Aorta (tissue), 5 donors: ENCODE measurements around the gene SMC2. TPM values are rescaled to one million over a fixed set of nuclear protein-coding genes. Genes with fewer than 3 reads are reported as not detected.
A peak's percentile ranks its signal among the peaks of the same experiment; 100 is the strongest.

ENCODE experiments used
- ATAC-seq: fragments of 200-7000 bp; cut with Tn5 transposase; one replicate; pipeline ENCODE4 v1.9.1; 2022; ENCODE audit warnings: moderate library complexity; ENCODE audit not compliant: low FRiP score
- DNase-seq, 2 donors: peaks; one replicate each; pipeline ENCODE4 v3.0.0-alpha.2; 2020
- H3K27ac ChIP-seq, 2 donors: one replicate each; pipeline ENCODE4 v1.5.1; 2013; ENCODE audit warnings: low read length in 2 of 2, mild to moderate bottlenecking in 2 of 2, moderate library complexity in 2 of 2, control low read depth in 1 of 2, inconsistent platforms in 1 of 2, low read depth in 1 of 2
- H3K27me3 ChIP-seq, 2 donors: one replicate each; pipeline ENCODE4 v1.6.1; 2013; ENCODE audit warnings: control low read depth in 1 of 2, low read length in 1 of 2, mild to moderate bottlenecking in 1 of 2, moderate library complexity in 1 of 2; ENCODE audit not compliant: insufficient read depth in 2 of 2, control insufficient read depth in 1 of 2
- H3K36me3 ChIP-seq, 2 donors: one replicate each; pipeline ENCODE4 v1.6.1; 2013; ENCODE audit warnings: control low read depth in 1 of 2, low read length in 1 of 2, mild to moderate bottlenecking in 1 of 2; ENCODE audit not compliant: insufficient read depth in 2 of 2, control insufficient read depth in 1 of 2
- H3K4me1 ChIP-seq, 2 donors: one replicate each; pipeline ENCODE4 v1.6.1; 2013; ENCODE audit warnings: low read length in 2 of 2, control low read depth in 1 of 2, mild to moderate bottlenecking in 1 of 2, moderate library complexity in 1 of 2; ENCODE audit not compliant: insufficient read depth in 2 of 2, control insufficient read depth in 1 of 2
- H3K4me3 ChIP-seq, 2 donors: one replicate each; pipeline ENCODE4 v1.5.1; 2013; ENCODE audit warnings: low read length in 2 of 2, control low read depth in 1 of 2, mild to moderate bottlenecking in 1 of 2
- H3K9me3 ChIP-seq: one replicate; pipeline ENCODE4 v1.6.1; 2013; ENCODE audit warnings: mild to moderate bottlenecking, low read length; ENCODE audit not compliant: control insufficient read depth
- WGBS, 2 donors: extraction: QIAGEN DNeasy Blood & Tissue Kit; methylation state at CpG; one replicate each; pipeline ENCODE4 v1.1.7; 2013; 5-methylcytosine and 5-hydroxymethylcytosine counted together
- intact Hi-C, 2 donors: fragments of 100-400 bp; cut with DNase I; formaldehyde crosslinking; loops; one replicate each; pipeline versions ENCODE4 v1.14.2 to v1.15.0; 2022
- long read RNA-seq, 2 donors: library from polyadenylated mRNA; unstranded; transcript quantifications; one replicate each; pipeline ENCODE4 v2.0.0, GENCODE V29; 2020 to 2021
- polyA plus RNA-seq, 2 donors: library from polyadenylated mRNA; stranded (reverse); fragments of 200-250 nt; gene quantifications; one replicate each; pipeline ENCODE4 v1.2.3, GENCODE V29; 2013
- total RNA-seq, 2 donors: library from RNA; stranded (reverse); fragmentation: NEBNext Ultra II Directional; extraction: Animal tissue kit (Norgen Biotek cat#: 25700); gene quantifications; one replicate each; pipeline ENCODE4 v1.2.1, GENCODE V29; 2021
- donor health status: healthy with polysubstance abuse.
- donor health status: Bipolar disorder and iron deficiency.
- donor health status: DM: no; HTN: no; CAD: no.
- donor health status: DM: no; HTN: no; CAD: no.
- donor health status: DM: yes; HTN: yes; CAD: no.

The SMC2 gene
- 1 to 10 TPM; 6.3 to 8.8 TPM for total RNA-seq
- polyA plus RNA-seq, result 1 to 10 TPM; 2.6 TPM
- long read RNA-seq, donor 1, partial matches to known transcripts, result 6 of 8 reads
- long read RNA-seq, donor 1, other reads (novel, unspliced or antisense), result 2 of 8 reads
- long read RNA-seq, donor 2, partial matches to known transcripts, result 5 of 8 reads
- long read RNA-seq, donor 2, other reads (novel, unspliced or antisense), result 3 of 8 reads

GRCh38 chr9:104093647-104094533 is at the start of gene SMC2:
SMC2 (plus strand) TSS chr9:104094309; CDS start chr9:104095385, 1,076 bp downstream.
- H3K27me3 ChIP-seq, result no peaks in the 10 kb centered on the region
- intact Hi-C loops, result loop anchor here in 1 of 2 donors (5.0 to 10.0 kb wide), 4 partner anchors 181 to 699 kb away; partner anchors contain the start of gene NIPSNAP3A
- ATAC-seq, result peak; percentile 99
- H3K36me3 ChIP-seq, result no peaks in the 10 kb centered on the region
- peak; percentile 96 to 98 for DNase-seq
- H3K27ac ChIP-seq, result peak within 1 kb of the TSS; percentile 90 to 93
- H3K9me3 ChIP-seq, result no peaks in the 10 kb centered on the region
- peak within 1 kb of the TSS; percentile 85 to 99 for H3K4me3 ChIP-seq
- H3K4me1 ChIP-seq, result peaks cover 0 to 5% of the 10 kb centered on the region in 2 donors
- 0% methylated on average over 58 of the region's 58 CpGs for WGBS, 2 donors

GRCh38 chr9:104068546-104068945 is 25.6 kb upstream of the SMC2 start:
- WGBS, 2 donors, result 78 to 84% methylated on average over 1 of the region's 1 CpG
- H3K36me3 ChIP-seq, result no peaks in the 10 kb centered on the region
- no peak for DNase-seq
- no peaks in the 10 kb centered on the region for H3K9me3 ChIP-seq
- H3K27me3 ChIP-seq, result no peaks in the 10 kb centered on the region
- no peak overlapping the region for H3K4me3 ChIP-seq
- ATAC-seq, result no peak
- no peak overlapping the region for H3K27ac ChIP-seq
- intact Hi-C loops, result no loop called here
- H3K4me1 ChIP-seq, result no peaks in the 10 kb centered on the region

- peaks cover 0 to 2% of the 10 kb centered on the region in 2 donors for H3K4me1 ChIP-seq
- H3K36me3 ChIP-seq, result no peaks in the 10 kb centered on the region
- no peak overlapping the region for H3K27ac ChIP-seq
- DNase-seq (no peak), ATAC-seq (no peak)
- H3K4me3 ChIP-seq, result no peak overlapping the region
- H3K27me3 ChIP-seq, result no peaks in the 10 kb centered on the region
- no peaks in the 10 kb centered on the region for H3K9me3 ChIP-seq
- intact Hi-C loops, result no loop called here
- WGBS, 2 donors, result 88 to 99% methylated on average over 1 of the region's 1 CpG
Measured at GRCh38 chr9:104069288-104069687, 24.8 kb upstream of the SMC2 start.

GRCh38 chr9:104071589-104071988 is 22.5 kb upstream of the SMC2 start:
- Histone ChIP-seq H3K4me1 (peaks cover 0 to 2% of the 10 kb centered on the region in 2 donors), H3K27ac (no peak overlapping the region), H3K9me3 (no peaks in the 10 kb centered on the region), H3K36me3 (no peaks in the 10 kb centered on the region), H3K4me3 (no peak overlapping the region), H3K27me3 (no peaks in the 10 kb centered on the region)
- DNase-seq, result no peak
- intact Hi-C loops, result no loop called here
- 88 to 92% methylated on average over 1 of the region's 1 CpG for whole genome bisulfite sequencing, 2 donors
- ATAC-seq, result no peak

GRCh38 chr9:104073098-104073769 is 20.9 kb upstream of the SMC2 start:
- Histone ChIP-seq H3K27me3 (no peaks in the 10 kb centered on the region), H3K9me3 (no peaks in the 10 kb centered on the region), H3K36me3 (no peaks in the 10 kb centered on the region), H3K4me3 (no peak overlapping the region), H3K27ac (no peak overlapping the region), H3K4me1 (peaks cover 0 to 2% of the 10 kb centered on the region in 2 donors)
- 46 to 51% methylated on average over 3 of the region's 3 CpGs for WGBS, 2 donors
- intact Hi-C loops, result no loop called here
- ATAC-seq (no peak), DNase-seq (no peak)

GRCh38 chr9:104073770-104074133 is 20.4 kb upstream of the SMC2 start:
- H3K36me3 ChIP-seq, result no peaks in the 10 kb centered on the region
- 79% methylated on average over 3 of the region's 3 CpGs for WGBS, 2 donors
- no peak overlapping the region for H3K4me3 ChIP-seq
- H3K27me3 ChIP-seq, result peaks cover 0 to 1% of the 10 kb centered on the region in 2 donors
- peaks cover 0 to 2% of the 10 kb centered on the region in 2 donors for H3K4me1 ChIP-seq
- H3K27ac ChIP-seq, result peak overlapping the region in 1 of 2 donors; percentile 33
- H3K9me3 ChIP-seq, result no peaks in the 10 kb centered on the region
- intact Hi-C loops, result no loop called here
- no peak for DNase-seq
- no peak for ATAC-seq

- intact Hi-C loops, result no loop called here
- Histone ChIP-seq H3K36me3 (no peaks in the 10 kb centered on the region), H3K4me1 (peaks cover 0 to 2% of the 10 kb centered on the region in 2 donors), H3K27ac (no peak overlapping the region), H3K9me3 (no peaks in the 10 kb centered on the region), H3K27me3 (peaks cover 0 to 1% of the 10 kb centered on the region in 2 donors), H3K4me3 (no peak overlapping the region)
- ATAC-seq, result no peak
- 24 to 30% methylated on average over 2 of the region's 2 CpGs for WGBS, 2 donors
- DNase-seq, result no peak
Measured at GRCh38 chr9:104074876-104075275, 19.2 kb upstream of the SMC2 start.

GRCh38 chr9:104075801-104076753 is 18.0 kb upstream of the SMC2 start:
- intact Hi-C loops, result no loop called here
- Histone ChIP-seq H3K4me3 (no peak overlapping the region), H3K9me3 (no peaks in the 10 kb centered on the region), H3K4me1 (peaks cover 0 to 2% of the 10 kb centered on the region in 2 donors), H3K36me3 (no peaks in the 10 kb centered on the region), H3K27me3 (peaks cover 0 to 1% of the 10 kb centered on the region in 2 donors), H3K27ac (peak overlapping the region in 1 of 2 donors; percentile 51)
- ATAC-seq, result no peak
- 47 to 65% methylated on average over 2 of the region's 2 CpGs for WGBS, 2 donors
- no peak for DNase-seq
